Mucosa of rectum (tissue), 2 donors: ENCODE results near the gene MMEL1.
A peak's percentile ranks its signal among the peaks of the same experiment; 100 is the strongest.
"Not testable (repeated sequence)": the region's sequence is repeated elsewhere in the genome, so short reads cannot be mapped to it uniquely, and the experiment has no call there.

ENCODE experiments used
- H3K27ac ChIP-seq, 2 donors: one replicate each; pipeline ENCODE4 v1.7.0; 2013; ENCODE audit warnings: inconsistent platforms in 2 of 2, low read depth in 2 of 2, low read length in 2 of 2
- H3K27me3 ChIP-seq, 2 donors: one replicate each; pipeline ENCODE4 v1.7.0; 2013; ENCODE audit warnings: low read length in 2 of 2; ENCODE audit not compliant: control insufficient read depth in 2 of 2, insufficient read depth in 2 of 2
- H3K36me3 ChIP-seq, 2 donors: one replicate each; pipeline ENCODE4 v1.7.0; 2013; ENCODE audit warnings: low read length in 2 of 2; ENCODE audit not compliant: control insufficient read depth in 2 of 2, insufficient read depth in 2 of 2
- H3K4me1 ChIP-seq, 2 donors: one replicate each; pipeline ENCODE4 v1.7.0; 2013; ENCODE audit warnings: low read length in 2 of 2, mild to moderate bottlenecking in 1 of 2; ENCODE audit not compliant: control insufficient read depth in 2 of 2, insufficient read depth in 2 of 2
- H3K4me3 ChIP-seq, 2 donors: one replicate each; pipeline ENCODE4 v1.7.0; 2013; ENCODE audit warnings: low read length in 2 of 2
- H3K9ac ChIP-seq, 2 donors: one replicate each; pipeline ENCODE4 v1.7.0; 2013; ENCODE audit warnings: low read length in 2 of 2, low read depth in 1 of 2, mild to moderate bottlenecking in 1 of 2
- H3K9me3 ChIP-seq, 2 donors: one replicate each; pipeline ENCODE4 v1.7.0; 2013; ENCODE audit warnings: low read length in 2 of 2; ENCODE audit not compliant: control insufficient read depth in 2 of 2
- donor health status: healthy.
- donor health status: Normal muscosa, but diverticular disease.

The MMEL1 gene

GRCh38 chr1:2550309-2550861, 82.4 kb downstream of the MMEL1 start:
- not testable (repeated sequence) for H3K4me3 ChIP-seq, H3K27me3 ChIP-seq, H3K36me3 ChIP-seq, H3K9ac ChIP-seq, H3K9me3 ChIP-seq, H3K27ac ChIP-seq
- peaks cover 38 to 40% of the 10 kb centered on the region in 2 donors for H3K4me1 ChIP-seq

- not testable (repeated sequence) for H3K27me3 ChIP-seq, H3K36me3 ChIP-seq, H3K4me3 ChIP-seq, H3K9me3 ChIP-seq
- peaks cover 35 to 37% of the 10 kb centered on the region in 2 donors for H3K4me1 ChIP-seq
- H3K9ac ChIP-seq, result peak overlapping the region; percentile 81 to 95
- H3K27ac ChIP-seq, result peak overlapping the region; percentile 99 to 100
Measured at GRCh38 chr1:2549367-2550029, 83.3 kb downstream of the MMEL1 start.

- Histone ChIP-seq H3K9ac (peak overlapping the region; percentile 80 to 95), H3K9me3 (no peaks in the 10 kb centered on the region), H3K27me3 (no peaks in the 10 kb centered on the region), H3K36me3 (no peaks in the 10 kb centered on the region), H3K4me3 (peak overlapping the region; percentile 70 to 71), H3K4me1 (peaks cover 37 to 46% of the 10 kb centered on the region in 2 donors), H3K27ac (peak overlapping the region; percentile 99 to 100)
Measured at GRCh38 chr1:2548068-2548589, 84.7 kb downstream of the MMEL1 start.

- Histone ChIP-seq H3K4me1 (peaks cover 37 to 48% of the 10 kb centered on the region in 2 donors), H3K27me3 (no peaks in the 10 kb centered on the region), H3K36me3 (no peaks in the 10 kb centered on the region), H3K9me3 (no peaks in the 10 kb centered on the region), H3K4me3 (peak overlapping the region; percentile 70 to 71), H3K27ac (peak overlapping the region; percentile 99 to 100), H3K9ac (peak overlapping the region; percentile 80 to 95)
Measured at GRCh38 chr1:2547210-2548067, 85.4 kb downstream of the MMEL1 start.

- Histone ChIP-seq H3K27me3 (no peaks in the 10 kb centered on the region), H3K36me3 (no peaks in the 10 kb centered on the region), H3K9me3 (no peaks in the 10 kb centered on the region), H3K4me1 (peaks cover 43 to 55% of the 10 kb centered on the region in 2 donors), H3K4me3 (peak overlapping the region; percentile 70 to 71), H3K9ac (peak overlapping the region; percentile 80 to 95), H3K27ac (peak overlapping the region; percentile 99 to 100)
Measured at GRCh38 chr1:2546515-2547209, 86.2 kb downstream of the MMEL1 start.

- H3K9me3 ChIP-seq, result no peaks in the 10 kb centered on the region
- peak overlapping the region; percentile 70 to 95 for H3K9ac ChIP-seq
- H3K4me3 ChIP-seq, result peak overlapping the region; percentile 70 to 71
- no peaks in the 10 kb centered on the region for H3K36me3 ChIP-seq
- H3K27me3 ChIP-seq, result no peaks in the 10 kb centered on the region
- H3K27ac ChIP-seq, result peak overlapping the region; percentile 99 to 100
- peaks cover 50 to 58% of the 10 kb centered on the region in 2 donors for H3K4me1 ChIP-seq
Measured at GRCh38 chr1:2545754-2546514, 86.9 kb downstream of the MMEL1 start.

GRCh38 chr1:2544875-2545640, 87.8 kb downstream of the MMEL1 start:
- no peak overlapping the region for H3K4me3 ChIP-seq
- peak overlapping the region; percentile 32 to 77 for H3K27ac ChIP-seq
- H3K4me1 ChIP-seq, result peaks cover 51 to 59% of the 10 kb centered on the region in 2 donors
- H3K27me3 ChIP-seq, result peaks cover 0 to 1% of the 10 kb centered on the region in 2 donors
- H3K9ac ChIP-seq, result no peak overlapping the region
- H3K36me3 ChIP-seq, result no peaks in the 10 kb centered on the region
- no peaks in the 10 kb centered on the region for H3K9me3 ChIP-seq

- Histone ChIP-seq H3K36me3 (no peaks in the 10 kb centered on the region), H3K4me1 (peaks cover 49 to 55% of the 10 kb centered on the region in 2 donors), H3K27ac (peak overlapping the region in 1 of 2 donors; percentile 32), H3K9ac (no peak overlapping the region), H3K27me3 (peaks cover 0 to 3% of the 10 kb centered on the region in 2 donors), H3K4me3 (no peak overlapping the region), H3K9me3 (no peaks in the 10 kb centered on the region)
Measured at GRCh38 chr1:2544093-2544874, 88.5 kb downstream of the MMEL1 start.
